Measurements from ENCODE around the gene MYEOV.

MYEOV gene

DNA sequence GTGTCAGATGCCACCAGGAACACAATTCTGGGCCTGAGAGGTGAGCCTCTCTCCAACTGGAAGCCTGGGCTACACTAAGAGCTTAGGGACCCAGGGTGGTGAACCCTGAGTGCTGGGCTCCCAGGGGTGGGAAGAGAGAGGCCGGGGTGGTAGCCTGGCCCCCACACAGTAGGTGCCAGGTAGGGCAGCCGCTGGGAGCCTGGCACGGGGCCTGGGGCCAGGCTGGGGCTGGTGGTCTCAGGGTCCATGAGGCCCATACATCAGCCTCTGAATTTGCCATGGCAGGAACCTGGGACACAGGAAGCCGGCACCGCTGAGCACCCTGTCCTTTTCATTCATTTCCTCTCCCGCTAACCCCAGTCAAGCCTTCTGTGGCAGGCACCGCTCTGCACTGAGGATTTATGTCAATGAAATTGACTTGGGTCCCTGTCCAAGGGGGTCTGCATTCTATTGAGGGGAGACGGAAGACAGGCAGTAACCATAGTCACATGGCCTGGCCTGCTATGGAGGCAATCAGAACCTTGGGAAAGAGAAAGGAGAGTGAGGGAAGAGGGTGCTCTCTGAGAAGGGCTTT is 8.6 kb downstream of the MYEOV start:
- DNase-seq: no peak

DNA sequence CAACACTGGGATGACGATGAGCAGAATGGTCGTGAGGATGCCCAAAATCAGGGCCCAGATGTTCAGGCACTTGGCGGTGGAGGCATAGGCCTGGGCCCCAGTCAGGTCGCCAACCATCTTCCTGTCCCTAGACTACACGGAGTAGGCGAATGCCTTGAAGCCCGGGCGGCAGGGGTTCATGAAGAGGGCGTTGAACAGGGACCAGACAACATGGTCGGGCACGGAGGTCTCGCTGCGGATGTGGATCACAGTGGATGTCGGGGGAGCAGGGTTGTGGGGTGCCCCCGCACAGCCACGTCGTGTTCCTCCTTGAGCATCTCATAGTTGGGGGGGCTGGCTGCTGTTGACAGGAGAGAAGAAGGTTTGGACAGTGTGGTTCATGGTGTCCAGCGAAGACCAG is 9.5 kb downstream of the MYEOV start:
- no peak for DNase-seq

DNA sequence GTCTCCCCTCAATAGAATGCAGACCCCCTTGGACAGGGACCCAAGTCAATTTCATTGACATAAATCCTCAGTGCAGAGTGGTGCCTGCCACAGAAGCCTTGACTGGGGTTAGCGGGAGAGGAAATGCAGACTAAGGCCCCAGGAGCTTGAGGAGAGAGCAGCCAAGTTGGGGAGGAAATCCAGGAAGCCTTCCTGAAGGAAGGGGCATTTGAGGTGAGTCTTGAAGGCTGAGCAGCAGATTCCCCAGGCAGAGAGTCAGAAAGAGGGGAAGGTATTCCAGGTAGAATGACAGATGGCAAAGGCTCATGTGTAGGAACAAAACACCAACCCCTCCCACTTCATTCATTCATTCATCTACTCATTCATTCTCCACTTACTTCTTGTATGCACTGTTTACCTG is 10.3 kb downstream of the MYEOV start:
- DNase-seq: no peak

DNA sequence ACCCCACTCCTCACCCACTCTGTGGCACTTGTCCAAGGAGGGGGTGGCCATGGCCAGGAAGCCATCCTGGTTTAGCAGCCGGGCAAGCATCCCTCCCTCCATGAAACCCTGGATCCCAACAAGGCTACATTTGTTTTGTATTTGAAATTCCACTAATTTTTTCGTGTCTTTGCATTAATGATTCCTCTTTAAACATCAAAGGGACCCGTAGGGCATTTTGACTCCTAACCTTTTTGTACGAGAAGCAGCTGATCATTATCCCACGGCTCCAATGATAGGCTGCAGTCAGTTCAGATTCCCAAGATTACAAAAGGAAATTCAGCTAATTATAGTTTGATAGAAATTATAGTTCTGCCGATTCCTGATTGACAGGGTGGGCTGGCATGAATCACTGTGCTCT is 10.7 kb downstream of the MYEOV start:
- DNase-seq: no peak

DNA sequence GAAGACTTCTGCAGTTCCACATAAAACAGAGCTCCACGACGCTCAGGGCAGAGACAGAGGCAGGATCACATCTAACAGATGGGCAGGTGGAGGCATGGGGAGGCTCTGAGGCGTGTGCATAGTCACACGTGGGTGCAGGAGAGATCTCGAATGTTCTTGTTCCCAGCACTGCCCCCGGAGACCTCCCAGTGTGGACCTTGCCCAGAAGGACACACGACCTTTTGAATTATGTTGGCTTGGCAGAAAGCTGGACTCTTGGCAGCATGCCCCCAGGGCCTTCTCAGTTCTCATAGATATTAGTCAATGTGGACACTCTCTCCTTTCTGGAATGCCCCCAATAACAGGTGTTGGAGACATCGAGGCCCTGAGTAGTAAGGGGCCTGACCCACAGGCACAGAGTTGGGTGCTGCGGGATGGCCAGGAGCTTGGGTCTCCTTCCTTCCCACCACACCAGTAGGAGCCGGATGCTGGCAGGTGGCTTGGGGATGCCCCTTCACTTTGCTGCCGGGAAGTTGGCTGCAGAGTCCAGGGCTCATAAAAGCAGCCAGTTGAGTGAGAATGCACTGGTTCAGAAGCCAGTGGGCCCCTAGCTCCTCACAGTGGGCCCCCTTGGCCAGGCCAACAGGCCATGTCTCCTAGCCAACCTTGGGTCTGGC is 12.1 kb downstream of the MYEOV start:
- DNase-seq: no peak

DNA sequence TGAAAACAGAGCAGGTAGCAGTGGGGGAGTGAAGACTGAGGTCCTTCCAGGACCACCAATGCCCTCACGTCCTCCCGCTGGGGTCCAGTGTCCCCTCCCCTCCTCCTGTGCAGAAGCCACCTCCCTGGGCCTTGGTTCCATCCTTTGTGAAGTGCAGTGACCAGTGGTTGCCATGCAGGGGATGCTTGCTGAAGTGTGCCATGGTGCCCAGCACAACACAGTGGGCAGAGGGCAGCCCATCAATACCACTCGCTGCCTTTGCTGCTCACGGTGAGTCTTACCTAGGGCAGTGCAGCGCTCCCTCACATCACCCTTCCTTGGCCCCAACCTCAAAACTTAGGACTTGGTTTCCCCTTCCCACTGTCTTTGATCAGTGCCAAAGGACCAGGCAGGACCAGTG is 12.9 kb downstream of the MYEOV start:
- no peak for DNase-seq

DNA sequence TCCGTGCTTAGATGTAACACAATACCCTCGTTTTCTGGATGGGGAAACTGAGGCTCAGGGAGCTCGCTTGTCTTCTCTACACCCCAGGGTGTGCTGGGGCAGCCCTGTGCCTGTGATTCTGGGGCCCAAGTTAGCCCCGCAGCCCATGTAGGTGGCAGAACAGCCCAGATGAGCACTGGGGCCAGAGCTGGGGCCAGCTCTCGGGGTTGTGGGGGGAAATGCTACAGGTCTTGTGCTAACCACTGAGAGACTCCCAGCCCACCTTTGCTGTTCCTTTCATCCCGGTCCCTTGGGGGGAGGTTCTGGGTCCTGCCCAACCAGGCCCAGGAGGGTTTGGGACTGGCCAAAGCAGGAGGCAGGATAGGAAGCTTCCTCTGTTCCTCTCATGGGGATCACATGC is 13.5 kb downstream of the MYEOV start:
- no peak for DNase-seq

DNA sequence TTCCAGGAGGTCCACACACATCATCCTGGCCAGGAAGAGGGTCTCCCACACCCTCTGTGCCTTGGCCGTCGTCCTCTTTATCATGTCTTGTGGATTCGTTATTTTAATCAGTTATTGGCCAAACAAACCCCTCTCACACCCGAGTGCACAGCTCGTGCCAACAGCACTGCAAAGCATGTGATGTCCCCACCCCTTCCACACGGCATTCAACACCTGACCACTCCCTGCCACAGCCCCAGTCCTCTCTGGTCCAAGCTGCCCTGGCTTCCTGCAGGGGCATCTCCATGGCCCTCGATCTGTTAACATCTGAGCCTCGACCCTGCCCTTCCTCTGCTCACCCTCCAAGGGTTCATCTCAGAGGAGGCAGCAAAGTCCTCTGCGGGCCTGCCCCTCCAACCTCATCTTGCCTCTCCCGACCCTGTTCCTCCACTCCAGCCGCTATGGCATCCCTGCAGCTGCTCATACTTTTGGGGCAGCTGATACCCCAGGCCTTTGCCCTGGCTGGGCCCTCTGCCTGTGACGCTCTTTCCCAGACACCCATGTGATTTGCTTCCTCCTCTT is 14.0 kb downstream of the MYEOV start:
- DNase-seq: no peak

DNA sequence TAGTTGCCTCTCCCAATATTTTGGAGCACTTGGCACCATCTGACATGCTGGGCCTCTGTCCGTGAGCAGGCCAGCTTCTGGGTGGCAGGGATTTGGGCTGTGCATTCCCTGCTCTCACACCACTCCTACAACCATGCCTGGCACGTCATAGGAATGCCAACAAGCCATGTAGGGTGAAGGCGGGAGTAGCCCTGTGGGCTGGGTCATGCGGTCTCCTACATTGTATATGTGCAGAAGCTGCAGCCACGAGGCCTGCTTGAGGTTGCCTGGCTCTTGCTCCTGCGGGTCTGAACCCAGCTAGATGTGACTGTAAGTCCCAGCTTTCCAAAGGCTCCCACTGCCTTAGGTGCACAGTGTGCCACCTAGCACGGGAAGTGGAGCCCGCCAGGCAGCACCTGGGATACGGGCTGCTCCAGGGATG is 14.5 kb downstream of the MYEOV start:
- DNase-seq: no peak

DNA sequence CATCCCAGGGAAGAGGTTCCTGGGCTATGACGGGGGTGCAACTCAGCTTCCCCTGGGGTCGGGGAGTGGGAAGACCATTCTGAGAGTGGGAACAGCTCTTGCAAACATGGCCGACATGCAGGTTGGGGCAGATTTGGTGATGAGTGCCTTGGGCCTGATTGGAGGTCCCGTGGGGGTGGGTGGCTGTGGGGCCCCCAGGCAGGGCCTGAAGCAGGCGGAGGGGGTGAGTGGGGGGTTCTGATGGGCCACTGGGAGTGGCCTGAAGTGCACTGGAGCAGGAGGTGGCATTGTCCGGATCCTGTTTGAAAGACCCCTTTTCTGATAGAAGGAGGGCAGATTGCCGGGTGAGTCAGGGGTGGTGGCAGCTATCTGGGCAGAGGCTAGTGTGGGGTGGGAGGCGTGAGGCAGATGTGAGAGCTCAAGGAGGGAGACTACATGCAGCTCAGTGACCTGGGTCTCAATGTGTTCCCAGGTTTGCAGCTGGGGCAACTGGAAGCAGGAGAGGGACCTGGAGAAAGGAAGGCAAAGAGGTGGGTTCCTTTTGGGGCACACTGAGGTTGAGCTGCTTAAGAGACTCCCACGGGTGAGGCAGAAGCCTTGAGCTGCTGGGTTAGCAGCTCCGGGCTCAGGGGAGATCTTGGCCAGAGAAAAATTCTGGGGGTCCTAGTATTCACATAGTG is 15.1 kb downstream of the MYEOV start:
- DNase-seq: no peak

DNA sequence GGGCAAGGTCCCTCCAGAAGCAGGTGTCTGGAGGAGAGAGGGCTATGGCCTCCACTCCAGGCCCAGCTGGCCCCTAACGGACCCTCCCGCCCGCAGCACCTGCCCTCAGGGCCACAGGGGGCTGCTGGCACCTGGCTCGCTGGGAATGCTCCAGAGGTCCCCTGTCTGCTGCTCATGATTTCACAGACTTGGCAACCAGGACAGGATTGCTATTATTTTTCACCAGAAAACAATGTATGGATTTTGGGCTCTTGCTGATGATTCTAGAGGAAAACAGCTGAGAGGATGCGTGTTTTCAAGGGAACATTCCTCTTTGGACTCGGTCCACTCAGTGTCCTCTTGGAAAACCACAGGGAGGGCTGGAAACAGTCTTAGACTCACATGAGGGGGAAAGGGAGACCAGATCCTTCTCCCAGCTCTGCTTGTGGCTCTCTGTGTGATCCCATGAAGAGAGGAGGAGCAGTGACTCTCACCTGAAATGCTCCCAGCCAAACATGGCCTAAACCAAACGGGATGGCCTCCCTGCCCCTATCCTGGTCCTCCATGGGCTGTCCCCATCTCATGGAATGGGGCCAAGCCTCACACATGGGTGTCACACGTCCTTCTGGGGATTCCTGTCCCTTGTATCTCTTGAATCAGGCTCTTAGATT is 15.8 kb downstream of the MYEOV start:
- no peak for DNase-seq

DNA sequence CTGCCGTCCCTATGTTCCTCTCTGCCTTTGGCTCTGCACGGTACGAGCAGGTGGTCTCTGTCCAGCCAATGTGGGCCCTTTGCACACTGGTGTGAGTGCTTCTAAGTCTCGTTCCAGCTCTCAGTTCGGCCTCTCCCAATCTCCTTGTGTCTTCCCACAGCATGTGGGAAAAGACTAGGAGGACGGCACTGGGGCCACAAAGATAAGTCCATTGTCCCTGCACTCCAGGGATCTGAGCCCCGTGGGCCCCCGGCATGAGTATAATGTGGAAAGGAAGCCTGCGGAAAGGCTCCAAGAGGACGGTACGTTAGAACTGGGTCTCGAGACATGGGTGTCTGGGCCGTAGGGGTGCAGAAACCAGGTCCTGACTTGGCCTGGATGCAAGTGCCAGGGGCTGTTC is 16.4 kb downstream of the MYEOV start:
- no peak for DNase-seq

DNA sequence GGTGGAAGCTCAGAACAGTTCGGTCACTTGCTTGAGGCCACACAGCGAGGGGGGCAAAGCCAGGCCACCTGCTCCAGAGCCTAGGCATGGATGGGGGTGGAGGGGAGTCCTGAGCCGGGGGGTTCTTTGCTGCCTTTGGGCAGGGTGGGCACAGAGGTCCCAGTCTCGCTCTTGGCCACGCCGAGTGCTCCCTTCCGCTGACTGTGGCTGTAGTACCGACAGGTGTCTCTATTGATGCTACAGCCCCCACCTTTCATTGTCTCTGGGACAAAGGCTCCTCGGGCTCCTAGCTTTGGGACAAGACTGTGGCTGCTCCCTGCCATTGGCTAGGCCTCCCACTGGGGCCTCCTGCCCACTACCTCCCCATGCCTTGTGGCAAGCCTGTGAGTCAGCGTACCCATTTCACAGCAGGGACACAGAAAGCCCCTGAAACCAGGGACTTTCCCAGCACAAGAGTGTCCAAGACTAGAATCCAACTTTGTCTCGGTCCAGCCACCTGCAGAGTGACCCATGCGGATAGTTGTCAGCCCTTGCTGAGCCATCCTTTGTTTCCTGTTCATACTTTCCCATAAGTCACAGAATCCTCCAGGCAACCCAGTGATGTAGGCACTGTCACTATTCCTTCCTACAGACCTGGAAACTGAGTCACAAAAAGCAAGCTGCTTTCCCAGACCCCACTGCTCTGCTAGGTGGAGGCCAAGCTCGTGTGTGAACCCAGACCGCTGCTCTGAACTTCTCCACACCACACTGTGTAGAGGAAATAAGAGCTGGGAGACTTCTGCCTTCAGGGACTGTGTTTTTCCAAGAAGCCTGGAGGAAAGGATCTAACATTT is 17.2 kb downstream of the MYEOV start:
- DNase-seq: no peak

DNA sequence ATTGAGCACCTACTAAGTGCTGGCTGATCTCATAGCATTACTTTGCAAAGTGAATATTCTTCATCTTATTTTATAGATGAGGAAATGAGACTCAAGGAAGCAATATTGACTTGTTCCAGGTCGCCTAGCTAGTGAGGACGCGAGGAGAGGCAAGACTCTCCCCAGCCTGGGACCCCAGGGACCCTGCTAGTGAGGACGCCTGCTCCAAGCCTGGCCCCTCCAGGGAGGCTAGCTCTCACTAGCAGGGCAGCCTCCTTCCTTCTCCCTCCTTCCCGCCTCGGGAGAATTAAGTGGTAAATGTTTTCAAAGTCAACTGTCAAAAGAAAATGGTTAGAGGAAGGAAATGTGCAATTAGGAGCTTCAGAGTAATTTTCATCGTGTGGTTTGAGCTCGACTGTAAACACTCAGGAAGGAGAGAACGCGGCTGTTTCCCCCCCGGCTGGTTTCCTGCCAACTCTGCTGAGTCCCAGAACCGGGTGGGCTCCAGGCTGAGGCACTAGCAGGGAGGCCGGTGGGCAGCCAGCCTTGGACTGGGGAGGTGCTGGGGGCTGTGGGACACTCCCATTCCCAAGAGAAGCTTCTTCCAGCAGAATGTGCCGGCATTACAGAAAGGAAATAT is 17.9 kb downstream of the MYEOV start:
- DNase-seq: no peak

DNA sequence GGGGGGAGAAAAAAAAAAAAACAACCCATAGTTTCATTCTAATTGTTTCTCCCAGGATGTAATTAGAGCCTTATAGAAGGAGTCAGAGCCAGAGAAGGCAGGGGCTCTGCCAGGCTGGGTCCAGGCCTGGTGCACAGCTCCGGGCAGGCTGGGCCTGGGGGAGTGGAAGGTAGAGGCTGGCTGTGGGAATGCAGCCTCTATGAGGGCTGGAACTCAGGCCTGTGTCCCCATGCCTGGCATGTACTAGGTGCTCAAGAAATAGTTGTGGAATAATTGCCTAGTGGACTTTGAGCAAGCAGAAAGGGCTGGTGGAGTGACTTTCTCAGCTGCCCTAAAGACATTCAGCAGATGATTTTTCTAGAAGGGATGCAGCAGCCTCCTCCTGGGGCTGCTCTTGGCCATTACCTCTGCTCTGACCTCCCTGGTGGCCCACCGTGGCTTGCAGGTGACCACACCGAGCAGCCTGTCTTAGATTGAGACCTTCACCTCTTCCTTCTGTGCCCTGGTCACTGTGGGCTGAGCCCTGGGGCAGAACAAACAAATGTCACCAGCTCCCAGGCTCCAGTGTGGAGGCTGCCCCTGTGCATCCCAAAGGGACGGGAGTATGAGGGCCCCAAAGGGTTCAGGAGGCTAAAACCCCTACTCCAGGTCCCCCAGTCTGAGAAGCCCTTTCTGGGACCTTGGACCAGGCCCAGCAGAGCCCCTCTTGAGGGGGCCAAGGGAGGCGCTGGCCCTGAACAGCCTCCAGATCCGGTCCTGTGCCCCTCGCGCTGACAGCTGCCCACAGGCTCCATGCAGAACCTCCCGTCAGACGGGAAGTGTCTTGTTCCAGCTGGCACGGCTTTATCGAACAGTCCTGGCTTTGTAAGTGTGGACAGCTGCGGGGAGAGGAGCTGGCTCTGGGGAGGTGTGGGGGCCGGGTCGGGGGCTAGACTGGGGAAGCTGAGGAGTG is 18.8 kb downstream of the MYEOV start:
- DNase-seq: no peak

DNA sequence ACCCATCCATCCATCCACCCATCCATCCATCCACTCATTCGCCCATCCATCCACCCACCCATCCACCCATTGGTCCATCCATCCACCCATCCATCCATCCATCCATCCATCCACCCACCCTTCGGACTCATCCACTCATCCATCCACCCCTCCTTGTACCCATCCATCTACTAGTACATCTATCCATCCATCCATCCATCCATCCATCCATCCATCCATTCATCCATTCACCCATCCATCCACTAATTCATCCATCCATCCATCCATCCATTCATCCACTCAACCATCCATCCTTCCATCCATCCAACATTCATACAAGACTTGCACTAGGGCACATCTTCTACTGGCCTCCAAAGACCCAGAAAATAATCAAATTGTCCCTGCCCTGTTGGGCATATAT is 20.0 kb downstream of the MYEOV start:
- no peak for DNase-seq

DNA sequence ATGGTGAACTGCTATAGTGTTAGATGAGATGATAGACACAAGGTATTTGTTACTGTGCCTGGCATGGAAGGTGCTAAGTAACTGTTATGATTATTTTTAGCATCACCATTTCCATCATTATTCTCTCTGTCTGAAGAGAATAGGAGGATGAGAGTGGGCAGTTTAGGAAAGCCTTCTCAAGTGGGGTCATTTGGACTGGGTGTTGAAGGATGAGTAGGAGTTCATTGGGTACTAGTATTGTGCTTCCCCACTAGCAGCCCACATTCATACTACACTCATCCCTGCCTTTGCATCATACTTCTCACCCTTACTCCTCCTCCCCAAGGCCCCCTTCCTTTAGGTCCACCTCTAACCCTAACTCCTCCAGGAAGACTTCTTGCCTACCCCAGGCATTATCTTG is 20.6 kb downstream of the MYEOV start:
- no peak for DNase-seq

DNA sequence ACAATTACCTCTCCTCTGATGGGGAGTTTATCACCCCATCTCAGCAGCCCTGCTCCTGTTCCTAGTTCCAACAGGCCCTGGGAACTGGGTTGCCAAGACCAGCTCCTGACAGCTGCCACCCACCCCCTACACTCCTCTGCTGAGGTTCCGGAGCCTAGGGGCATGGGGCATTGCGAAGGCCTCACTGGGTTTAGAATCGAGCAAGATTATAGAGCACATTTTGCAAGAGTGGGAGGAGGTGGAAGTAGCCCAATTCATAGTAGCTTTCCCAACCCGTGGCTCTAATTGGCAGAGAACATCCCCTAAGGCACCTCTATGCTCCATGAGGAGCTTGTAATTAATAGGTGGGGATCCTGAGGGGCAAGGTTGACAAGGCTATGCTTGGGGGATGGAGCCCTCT is 23.0 kb downstream of the MYEOV start:
- no peak for DNase-seq

DNA sequence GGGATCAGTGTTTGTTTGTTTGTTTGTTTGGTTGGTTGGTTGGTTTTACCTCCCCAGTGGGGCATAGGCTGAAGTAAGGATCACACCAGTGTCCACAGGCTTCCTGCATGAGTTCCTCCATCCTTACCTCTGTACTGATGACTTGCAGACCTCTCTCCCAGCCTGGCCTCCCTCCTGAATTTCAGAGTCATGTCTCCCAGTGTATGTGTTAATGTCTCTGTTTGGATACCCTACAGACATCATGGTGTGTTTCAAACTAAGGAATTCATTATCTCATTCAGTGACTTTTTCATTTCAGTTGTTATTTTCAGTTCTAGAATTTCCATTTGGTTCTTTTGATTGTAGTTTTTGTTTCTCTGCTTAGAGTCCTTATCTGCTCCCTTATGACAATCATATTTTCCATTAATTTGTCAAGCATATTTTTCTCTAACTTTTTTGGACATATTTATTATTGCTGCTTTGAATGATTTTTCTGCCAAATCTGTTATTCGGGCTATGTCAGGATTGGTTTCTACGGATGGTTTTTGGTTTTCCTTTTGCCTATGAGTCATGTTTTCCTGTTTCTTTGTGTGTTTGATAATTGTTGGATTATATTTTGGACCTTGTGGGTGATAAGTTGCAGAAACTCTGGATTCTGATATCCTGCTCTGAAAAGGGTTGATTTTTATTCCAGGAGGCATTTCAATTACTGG is 23.6 kb downstream of the MYEOV start:
- no peak for DNase-seq

DNA sequence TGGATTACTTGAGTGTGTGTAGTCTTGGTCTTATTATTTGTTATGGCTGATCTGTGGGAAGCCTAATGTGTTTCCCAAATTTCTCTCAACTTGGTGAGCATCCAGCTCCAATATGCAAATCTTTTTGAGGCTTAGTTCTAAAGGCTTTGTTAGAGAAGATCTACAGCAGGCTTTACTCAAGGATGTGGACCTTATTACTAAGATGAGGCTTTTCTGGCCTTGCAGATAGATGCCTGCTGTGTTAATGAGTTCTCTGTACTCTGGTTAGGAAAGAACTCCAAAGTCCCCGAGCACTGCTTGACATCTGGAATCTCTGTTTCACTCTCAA is 24.1 kb downstream of the MYEOV start:
- DNase-seq: no peak

All from SW 1271 (cell line).